Keratinocyte (primary cell): Measurements from ENCODE around the gene C17orf114.

Experiments
- DNase-seq: peaks from one replicate; pipeline ENCODE4 v3.0.0-alpha.2; 2011; ENCODE audit warnings: low read depth, missing footprints, low spot score
- FAIRE-seq: peaks from 2 replicates; lab custom pipeline; 2011; peaks lifted over from hg19 to GRCh38; lab: Jason Lieb, UNC
- H2AFZ ChIP-seq: 2 replicates; pipeline ENCODE4 v1.6.0; 2012; ENCODE audit warnings: low read length, control low read depth, inconsistent platforms; ENCODE audit not compliant: control insufficient read depth
- H3K27ac ChIP-seq: 2 replicates; pipeline ENCODE4 v1.5.1; 2011; ENCODE audit warnings: low read length; ENCODE audit not compliant: control insufficient read depth, insufficient read depth
- H3K27me3 ChIP-seq: 3 replicates; pipeline ENCODE4 v1.6.0; 2011; ENCODE audit warnings: low read length; ENCODE audit not compliant: control insufficient read depth, insufficient read depth; ENCODE audit errors: extremely low read depth
- H3K36me3 ChIP-seq, 2 experiments: 2 replicates in 1 of 2; 3 replicates in 1 of 2; pipeline ENCODE4 v1.5.1; 2011; ENCODE audit warnings: low read length in 2 of 2, mild to moderate bottlenecking in 1 of 2; ENCODE audit not compliant: control insufficient read depth in 2 of 2, insufficient read depth in 2 of 2; ENCODE audit errors: extremely low read depth in 1 of 2
- H3K4me1 ChIP-seq: 3 replicates; pipeline ENCODE4 v1.5.1; 2011; ENCODE audit warnings: low read length; ENCODE audit not compliant: control insufficient read depth, insufficient read depth; ENCODE audit errors: extremely low read depth
- H3K4me2 ChIP-seq: 3 replicates; pipeline ENCODE4 v1.6.0; 2011; ENCODE audit warnings: low read depth, low read length; ENCODE audit not compliant: control insufficient read depth, insufficient read depth; ENCODE audit errors: extremely low read depth
- H3K4me3 ChIP-seq, 3 experiments: fragments of 200-600 bp in 1 of 3; sonication (generic) in 1 of 3; 2 replicates in 2 of 3; 3 replicates in 1 of 3; pipeline ENCODE4 v1.5.1; 2011 to 2016; ENCODE audit warnings: low read length in 3 of 3, mild to moderate bottlenecking in 3 of 3, control low read depth in 2 of 3, inconsistent platforms in 1 of 3, low read depth in 1 of 3, mixed read lengths in 1 of 3, mixed run types in 1 of 3, moderate library complexity in 1 of 3; ENCODE audit not compliant: control insufficient read depth in 2 of 3, insufficient read depth in 2 of 3; ENCODE audit errors: extremely low read depth in 1 of 3
- H3K79me2 ChIP-seq: 2 replicates; pipeline ENCODE4 v1.6.0; 2012; ENCODE audit warnings: low read length; ENCODE audit not compliant: control insufficient read depth, insufficient read depth
- H3K9ac ChIP-seq: 3 replicates; pipeline ENCODE4 v1.6.0; 2011; ENCODE audit warnings: low read length; ENCODE audit not compliant: control insufficient read depth, insufficient read depth; ENCODE audit errors: extremely low read depth
- H3K9me1 ChIP-seq: 3 replicates; pipeline ENCODE4 v1.6.0; 2011; ENCODE audit warnings: low read length; ENCODE audit not compliant: control insufficient read depth, insufficient read depth; ENCODE audit errors: extremely low read depth
- H3K9me3 ChIP-seq: 2 replicates; pipeline ENCODE4 v1.5.1; 2012; ENCODE audit warnings: low read depth, low read length; ENCODE audit not compliant: control insufficient read depth
- H4K20me1 ChIP-seq: 3 replicates; pipeline ENCODE4 v1.6.0; 2011; ENCODE audit warnings: low read length; ENCODE audit not compliant: control insufficient read depth, insufficient read depth; ENCODE audit errors: extremely low read depth
- EZH2 ChIP-seq: IDR thresholded peaks from one replicate; pipeline ENCODE4 v1.6.1; 2012; ENCODE audit warnings: inconsistent platforms, mild to moderate bottlenecking, low read length, moderate library complexity
- dilution Hi-C: fragments of 300-500 bp; cut with MboI; formaldehyde crosslinking; loops from one replicate; pipeline ENCODE4 v1.7.0; 2020; ENCODE audit warnings: low sequenced_read_pairs; ENCODE audit not compliant: extremely low pct_ligation_motif_present
- TF ChIP-seq, protein P1 (sequence below), 3 experiments: IDR thresholded peaks in 1 of 3; conservative IDR thresholded peaks in 1 of 3; optimal IDR thresholded peaks in 1 of 3; 2 replicates in 2 of 3; 3 replicates in 1 of 3; pipeline versions ENCODE3 to v1.5.1; 2011; ENCODE audit warnings: low read length in 3 of 3, mild to moderate bottlenecking in 3 of 3, moderate library complexity in 2 of 3, control low read depth in 1 of 3, inconsistent platforms in 1 of 3; ENCODE audit not compliant: insufficient read depth in 2 of 3; ENCODE audit errors: extremely low read depth in 1 of 3

Gene C17orf114

DNA sequence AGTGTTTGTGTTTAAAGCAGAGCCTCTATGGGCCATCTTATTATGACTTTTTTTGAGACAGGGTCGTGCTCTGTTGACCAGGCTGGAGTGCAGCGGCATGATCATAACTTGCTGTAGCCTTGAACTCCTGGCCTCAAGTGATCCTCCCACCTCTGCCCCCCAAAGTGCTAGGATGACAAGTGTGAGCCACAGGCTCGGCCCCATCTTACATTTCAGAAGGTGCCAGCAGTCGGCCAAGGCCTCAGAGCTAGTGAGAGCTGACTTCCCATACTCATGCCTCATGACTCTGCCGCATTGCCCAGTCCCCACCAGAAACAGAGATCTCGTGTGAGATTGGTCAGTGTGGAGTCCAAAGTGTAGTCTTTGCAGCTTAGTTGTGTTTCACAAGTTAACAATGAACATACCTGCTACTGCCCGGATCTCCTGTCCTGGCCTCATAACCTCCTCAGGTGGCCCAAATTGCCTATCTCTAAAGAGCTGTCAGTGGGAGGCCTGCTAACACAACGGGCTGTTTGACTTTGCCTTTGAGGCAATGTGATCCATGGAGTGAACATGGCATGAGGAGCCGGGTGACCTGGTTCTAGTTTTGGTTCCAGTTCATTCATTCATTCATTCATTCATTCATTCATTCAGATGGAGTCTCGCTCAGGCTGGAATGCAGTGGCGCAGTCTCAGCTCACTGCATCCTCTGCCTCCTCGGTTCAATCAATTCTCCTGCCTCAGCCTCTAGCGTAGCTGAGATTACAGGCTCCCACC, 44.7 kb upstream of the C17orf114 start:
- no peaks in the 10 kb centered on the region for H3K27me3 ChIP-seq
- no peak for TF ChIP-seq EZH2
- TF ChIP-seq, protein P1, sequence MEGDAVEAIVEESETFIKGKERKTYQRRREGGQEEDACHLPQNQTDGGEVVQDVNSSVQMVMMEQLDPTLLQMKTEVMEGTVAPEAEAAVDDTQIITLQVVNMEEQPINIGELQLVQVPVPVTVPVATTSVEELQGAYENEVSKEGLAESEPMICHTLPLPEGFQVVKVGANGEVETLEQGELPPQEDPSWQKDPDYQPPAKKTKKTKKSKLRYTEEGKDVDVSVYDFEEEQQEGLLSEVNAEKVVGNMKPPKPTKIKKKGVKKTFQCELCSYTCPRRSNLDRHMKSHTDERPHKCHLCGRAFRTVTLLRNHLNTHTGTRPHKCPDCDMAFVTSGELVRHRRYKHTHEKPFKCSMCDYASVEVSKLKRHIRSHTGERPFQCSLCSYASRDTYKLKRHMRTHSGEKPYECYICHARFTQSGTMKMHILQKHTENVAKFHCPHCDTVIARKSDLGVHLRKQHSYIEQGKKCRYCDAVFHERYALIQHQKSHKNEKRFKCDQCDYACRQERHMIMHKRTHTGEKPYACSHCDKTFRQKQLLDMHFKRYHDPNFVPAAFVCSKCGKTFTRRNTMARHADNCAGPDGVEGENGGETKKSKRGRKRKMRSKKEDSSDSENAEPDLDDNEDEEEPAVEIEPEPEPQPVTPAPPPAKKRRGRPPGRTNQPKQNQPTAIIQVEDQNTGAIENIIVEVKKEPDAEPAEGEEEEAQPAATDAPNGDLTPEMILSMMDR (optimal IDR thresholded peaks at IDR 0.05 in 1 of 3, IDR thresholded peaks at IDR 0.05 in 1 of 3, conservative IDR thresholded peaks at IDR 0.05 in 1 of 3; ENCODE audit: extremely low read depth in 1 of 3, insufficient read depth in 2 of 3, low read length in 3 of 3), result no peak
- H3K9me1 ChIP-seq, result peaks cover 2% of the 10 kb centered on the region
- H3K4me1 ChIP-seq, result peaks cover 49% of the 10 kb centered on the region
- no peak overlapping the region for H3K4me2 ChIP-seq
- H3K36me3 ChIP-seq, result peaks cover 11% of the 10 kb centered on the region in 2 experiments
- H3K9me3 ChIP-seq, result no peaks in the 10 kb centered on the region
- no peak overlapping the region for H3K9ac ChIP-seq
- no peak for DNase-seq
- H4K20me1 ChIP-seq, result no peaks in the 10 kb centered on the region
- H3K27ac ChIP-seq, result peak overlapping the region; percentile 94
- dilution Hi-C loops, result no loop called here
- H2AFZ ChIP-seq, result no peak overlapping the region
- H3K4me3 ChIP-seq, result no peak overlapping the region
- peaks cover 71% of the 10 kb centered on the region for H3K79me2 ChIP-seq
- FAIRE-seq, result no peak

DNA sequence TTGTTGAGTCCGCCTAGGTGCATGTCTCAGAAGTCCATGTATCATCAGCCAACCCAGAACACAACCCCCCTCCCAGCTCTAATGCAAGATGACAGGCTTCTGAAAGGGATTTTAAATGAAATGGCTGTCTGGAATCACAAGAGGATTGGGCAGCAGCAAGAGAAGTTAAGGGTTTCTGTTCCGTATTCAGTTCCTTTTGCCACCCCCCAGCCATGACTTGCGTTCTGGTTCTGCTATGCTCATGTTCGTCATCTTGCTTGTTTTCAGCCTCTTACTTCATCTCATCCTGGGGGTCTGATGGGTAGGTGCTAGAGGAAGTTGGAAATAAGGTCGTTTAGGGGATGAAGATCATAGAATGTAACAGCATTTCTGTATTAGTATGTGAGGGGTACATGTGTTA, 43.0 kb upstream of the C17orf114 start:
- H3K9ac ChIP-seq, result no peak overlapping the region
- H3K4me3 ChIP-seq, result no peak overlapping the region
- dilution Hi-C loops, result no loop called here
- H2AFZ ChIP-seq, result no peak overlapping the region
- FAIRE-seq (no peak), DNase-seq (no peak)
- peaks cover 13 to 21% of the 10 kb centered on the region in 2 experiments for H3K36me3 ChIP-seq
- no peak for TF ChIP-seq EZH2
- TF ChIP-seq, protein P1 (optimal IDR thresholded peaks at IDR 0.05 in 1 of 3, IDR thresholded peaks at IDR 0.05 in 1 of 3, conservative IDR thresholded peaks at IDR 0.05 in 1 of 3; ENCODE audit: extremely low read depth in 1 of 3, insufficient read depth in 2 of 3, low read length in 3 of 3), result no peak
- H4K20me1 ChIP-seq, result no peaks in the 10 kb centered on the region
- peaks cover 6% of the 10 kb centered on the region for H3K9me1 ChIP-seq
- H3K4me1 ChIP-seq, result peaks cover 41% of the 10 kb centered on the region
- peaks cover 75% of the 10 kb centered on the region for H3K79me2 ChIP-seq
- no peak overlapping the region for H3K27ac ChIP-seq
- H3K4me2 ChIP-seq, result no peak overlapping the region
- no peaks in the 10 kb centered on the region for H3K9me3 ChIP-seq
- no peaks in the 10 kb centered on the region for H3K27me3 ChIP-seq
